GM21390 (cell line): ENCODE measurements around the gene CUL9.
A peak's percentile ranks its signal among the peaks of the same experiment; 100 is the strongest.

ENCODE experiments used
- ATAC-seq: cut with Tn5 transposase; IDR thresholded peaks from one replicate; pipeline ENCODE4 v1.9.1; 2021; ENCODE audit not compliant: unreplicated experiment

CUL9 gene

DNA sequence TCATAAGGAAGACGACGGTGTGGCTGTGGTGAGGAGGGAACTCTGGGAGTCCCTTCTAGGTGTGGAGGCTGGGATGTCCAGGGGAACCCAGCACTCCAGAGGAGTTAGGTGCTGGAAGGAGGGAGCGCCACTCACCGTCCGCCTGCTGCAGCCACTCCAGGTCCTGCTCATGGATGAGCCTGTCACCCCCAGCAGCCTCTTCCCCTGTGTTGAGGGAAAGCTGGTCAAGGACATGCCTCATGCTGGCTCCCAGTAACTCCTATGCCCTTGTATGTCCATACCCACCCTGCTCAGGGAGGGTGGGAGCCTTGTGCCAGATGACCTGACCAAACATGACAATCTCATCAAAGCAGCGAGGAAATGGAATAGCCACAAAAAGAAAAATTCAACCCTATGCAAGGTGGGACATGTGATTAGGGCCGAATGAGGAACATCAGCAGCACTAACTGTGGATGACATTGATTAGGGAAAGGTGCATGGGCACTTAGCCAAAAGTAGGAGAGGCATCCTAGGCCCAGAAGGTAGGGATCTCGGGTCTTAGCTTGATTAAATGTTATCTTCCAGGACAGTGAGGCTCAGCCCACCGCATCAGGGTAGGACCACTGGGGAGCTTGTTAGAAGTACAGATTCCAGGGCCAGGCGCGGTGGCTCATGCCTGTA is 44.3 kb downstream of the CUL9 start:
- ATAC-seq, result no peak

DNA sequence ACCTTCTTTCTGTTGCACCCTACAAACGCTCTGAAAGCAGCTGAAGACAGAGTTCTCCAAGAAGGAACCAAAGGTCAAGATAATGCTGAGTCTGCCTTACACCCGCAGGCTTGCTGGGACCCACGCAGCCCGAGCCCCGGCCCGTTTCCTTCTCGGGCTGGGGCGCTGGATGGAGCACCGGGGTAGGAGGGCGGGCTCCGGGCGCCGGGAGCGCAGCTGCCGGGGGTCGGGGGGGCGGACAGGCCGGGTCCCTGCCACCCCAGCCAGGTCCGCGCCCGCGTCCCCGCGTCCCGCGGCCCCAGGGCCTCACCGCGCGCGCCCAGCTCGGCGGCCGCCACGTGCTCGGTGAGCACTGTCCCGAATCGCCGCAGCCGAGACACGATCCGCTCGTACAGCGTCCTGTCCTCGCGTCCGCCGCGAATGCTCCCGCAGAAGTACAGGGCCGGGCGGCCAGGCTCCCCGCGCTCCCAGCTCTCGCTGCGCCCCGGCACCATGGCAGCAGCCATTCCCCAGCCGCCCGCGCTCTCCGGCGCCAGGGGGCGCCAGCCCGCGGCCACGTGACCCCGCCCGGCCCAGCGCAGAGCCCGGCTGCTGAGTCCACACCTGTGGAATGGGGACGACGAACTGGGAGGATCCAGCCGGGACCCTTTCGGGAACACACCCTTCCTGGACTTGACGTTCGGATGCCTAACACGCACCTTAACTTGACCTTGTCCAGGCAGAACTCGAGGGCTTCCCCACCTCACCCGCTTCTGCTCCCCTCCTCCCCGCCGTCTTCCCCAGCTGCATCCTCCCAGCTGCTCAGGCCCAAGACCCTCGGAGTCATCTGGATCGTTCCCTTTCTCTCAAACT is 47.2 kb downstream of the CUL9 start, which contains the start of gene DNPH1:
Gene DNPH1, minus strand, starts transcription at position 531 of the 852 bp plus-strand sequence. Its CDS starts 25 bp downstream, at position 506.
- peak; percentile 86 for ATAC-seq

DNA sequence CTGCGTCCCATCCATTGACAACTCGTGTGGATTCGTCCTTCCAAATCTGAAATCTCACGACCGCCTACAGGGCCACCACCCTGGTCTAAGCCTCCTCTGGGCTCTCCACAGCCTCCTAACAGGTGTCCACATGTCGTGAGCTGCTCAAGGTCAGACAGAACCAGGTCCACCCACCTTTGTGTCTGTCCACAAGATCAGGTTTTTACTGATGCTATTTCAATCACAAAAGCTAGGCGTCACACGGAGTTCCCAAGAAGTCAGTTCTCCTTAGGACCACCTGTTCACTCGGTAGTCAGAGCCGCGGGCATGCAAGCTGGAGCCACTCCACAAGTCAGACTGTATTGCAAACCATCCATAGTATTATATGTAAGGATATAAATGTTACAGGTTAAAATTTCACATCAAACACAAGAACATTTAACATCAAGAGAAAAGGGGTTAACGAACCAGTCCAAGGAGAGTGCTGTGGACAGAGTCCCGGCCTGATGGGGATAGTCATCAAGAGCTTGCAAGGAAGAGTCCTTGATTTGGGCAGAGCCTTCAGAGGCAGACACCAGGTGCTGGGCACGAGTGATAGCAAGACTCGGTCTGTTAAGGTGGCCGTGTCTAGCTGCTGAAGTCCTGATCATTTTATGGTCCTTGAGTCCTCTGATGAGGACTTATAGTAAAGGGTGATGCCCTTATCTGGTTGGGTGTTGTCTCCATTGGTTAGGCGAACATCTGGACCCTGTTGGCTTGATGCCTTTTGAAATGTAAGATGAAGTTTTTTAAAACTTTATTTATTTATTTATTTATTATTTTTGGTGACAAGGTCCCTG is 48.0 kb downstream of the CUL9 start:
- no peak for ATAC-seq

DNA sequence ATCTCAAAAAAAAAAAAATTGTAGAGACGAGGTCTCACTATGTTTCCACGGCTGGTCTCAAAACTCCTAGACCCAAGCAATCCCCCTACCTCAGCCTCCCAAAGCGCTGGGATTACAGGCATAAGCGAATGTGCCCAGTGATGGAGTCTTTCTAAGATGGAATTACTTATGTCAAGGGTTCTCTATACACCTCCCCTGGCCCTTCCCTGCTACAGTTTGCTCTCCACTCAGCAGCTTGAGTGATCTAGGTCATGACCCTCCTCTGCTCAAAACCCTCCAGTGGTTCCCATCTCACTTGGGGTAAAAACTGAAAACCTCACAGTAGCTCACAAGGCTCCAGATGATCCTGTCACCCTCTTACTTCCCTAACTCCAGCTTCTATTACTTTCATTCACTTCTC is 49.1 kb downstream of the CUL9 start:
- no peak for ATAC-seq

DNA sequence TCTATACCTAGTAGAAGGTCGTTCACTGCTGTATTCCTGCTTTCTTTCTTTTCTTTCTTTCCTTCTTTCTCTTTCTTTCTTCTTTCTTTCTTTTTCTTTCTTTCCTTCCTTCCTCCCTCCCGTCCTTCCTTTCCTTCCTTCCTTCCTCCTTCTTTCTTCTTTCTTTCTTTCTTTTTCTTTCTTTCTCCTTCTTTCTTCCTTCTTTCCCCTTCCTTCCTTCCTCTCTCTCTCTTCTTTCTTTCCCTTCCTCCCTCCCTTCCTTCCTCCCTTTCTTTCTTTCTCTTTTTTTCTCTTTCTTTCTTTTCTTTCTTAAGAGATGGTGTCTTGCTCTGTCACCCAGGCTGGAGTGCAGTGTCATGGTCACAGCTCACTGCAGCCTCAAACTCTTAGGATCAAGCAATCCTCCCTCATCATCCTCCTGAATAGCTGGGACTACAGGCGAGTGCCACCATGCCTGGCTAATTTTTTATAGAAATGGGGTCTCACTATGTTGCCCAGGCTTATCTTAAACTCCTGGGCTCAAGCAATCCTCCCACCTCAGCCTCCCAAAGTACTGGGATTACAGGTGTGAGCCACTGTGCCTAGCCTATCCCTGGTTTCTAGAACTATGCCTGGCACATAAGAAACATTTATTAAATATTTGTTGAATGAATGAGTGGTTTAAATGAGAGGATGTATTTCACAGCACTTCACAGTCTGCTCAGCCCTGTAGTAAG is 49.9 kb downstream of the CUL9 start:
- ATAC-seq, result no peak

DNA sequence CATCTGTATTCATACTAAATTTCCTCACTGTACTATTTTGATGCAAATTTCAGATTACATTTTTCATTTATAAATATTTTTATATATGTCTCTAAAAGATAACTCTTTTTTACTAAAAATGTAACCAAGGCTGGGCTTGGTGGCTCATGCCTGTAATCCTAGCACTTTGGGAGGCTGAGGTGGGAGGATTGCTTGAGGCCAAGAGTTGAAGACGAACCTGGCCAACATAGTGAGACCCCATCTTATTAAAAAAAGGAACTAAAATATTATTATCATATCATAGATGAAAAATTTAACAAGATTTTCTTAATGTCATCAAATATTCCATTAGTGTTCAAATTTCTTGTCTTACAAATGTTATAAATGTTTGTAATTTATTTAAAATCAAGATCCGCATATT is 53.8 kb downstream of the CUL9 start:
- no peak for ATAC-seq

DNA sequence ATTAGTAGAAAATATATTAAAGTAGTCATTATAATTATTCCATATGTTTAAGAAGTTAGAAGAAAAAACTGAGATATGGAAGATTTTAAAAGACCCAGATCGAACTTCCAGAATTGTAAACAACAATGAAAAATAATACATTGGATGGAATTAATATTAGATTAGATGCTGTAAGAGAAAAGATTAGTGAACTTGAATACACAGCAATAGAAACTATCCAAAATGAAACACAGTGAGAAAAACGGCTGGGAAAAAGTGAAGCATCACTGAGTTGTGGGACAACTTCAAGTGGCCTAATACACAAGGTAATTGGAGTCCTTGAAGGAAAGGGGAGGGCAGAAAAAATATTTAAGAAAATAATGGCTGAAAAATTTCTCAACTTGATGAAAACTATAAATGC is 57.1 kb downstream of the CUL9 start:
- no peak for ATAC-seq

DNA sequence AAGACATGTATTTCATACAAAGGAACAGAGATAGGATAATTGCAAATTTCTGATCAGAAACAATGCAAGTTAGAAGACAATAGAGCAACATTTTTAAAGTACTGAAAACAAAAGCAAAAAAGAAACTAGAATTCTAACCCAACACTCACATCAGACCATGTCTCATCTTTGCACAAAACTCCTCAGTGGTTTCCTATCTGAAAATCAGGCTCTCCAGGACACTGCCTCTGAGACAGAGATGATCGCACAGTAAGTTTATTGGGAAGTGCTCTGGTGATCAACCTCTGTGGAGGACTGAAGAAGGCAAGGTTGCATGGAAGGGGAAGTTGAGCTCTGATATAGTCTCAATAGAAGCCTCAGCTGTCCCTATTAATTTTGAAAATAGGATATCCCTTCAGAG is 59.0 kb downstream of the CUL9 start:
- no peak for ATAC-seq

DNA sequence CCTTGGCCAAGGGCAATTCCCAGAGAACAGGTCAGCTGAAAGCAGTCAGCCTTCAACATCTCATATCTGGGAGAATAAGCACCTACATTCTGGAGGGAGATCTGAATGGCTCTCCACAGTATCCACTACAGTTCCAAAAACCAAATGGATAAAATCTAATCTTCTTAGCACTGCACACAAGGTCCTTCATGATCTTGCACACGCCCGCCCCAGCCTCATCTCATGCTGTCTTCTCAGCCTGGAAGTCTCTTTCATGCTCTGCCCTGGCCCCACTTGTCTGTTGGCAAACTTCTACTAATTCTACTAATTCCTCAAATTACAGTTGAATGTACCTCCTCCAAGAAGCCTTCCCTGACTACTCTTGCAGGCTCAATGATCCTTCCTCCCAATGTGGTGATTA is 59.5 kb downstream of the CUL9 start:
- ATAC-seq, result no peak

DNA sequence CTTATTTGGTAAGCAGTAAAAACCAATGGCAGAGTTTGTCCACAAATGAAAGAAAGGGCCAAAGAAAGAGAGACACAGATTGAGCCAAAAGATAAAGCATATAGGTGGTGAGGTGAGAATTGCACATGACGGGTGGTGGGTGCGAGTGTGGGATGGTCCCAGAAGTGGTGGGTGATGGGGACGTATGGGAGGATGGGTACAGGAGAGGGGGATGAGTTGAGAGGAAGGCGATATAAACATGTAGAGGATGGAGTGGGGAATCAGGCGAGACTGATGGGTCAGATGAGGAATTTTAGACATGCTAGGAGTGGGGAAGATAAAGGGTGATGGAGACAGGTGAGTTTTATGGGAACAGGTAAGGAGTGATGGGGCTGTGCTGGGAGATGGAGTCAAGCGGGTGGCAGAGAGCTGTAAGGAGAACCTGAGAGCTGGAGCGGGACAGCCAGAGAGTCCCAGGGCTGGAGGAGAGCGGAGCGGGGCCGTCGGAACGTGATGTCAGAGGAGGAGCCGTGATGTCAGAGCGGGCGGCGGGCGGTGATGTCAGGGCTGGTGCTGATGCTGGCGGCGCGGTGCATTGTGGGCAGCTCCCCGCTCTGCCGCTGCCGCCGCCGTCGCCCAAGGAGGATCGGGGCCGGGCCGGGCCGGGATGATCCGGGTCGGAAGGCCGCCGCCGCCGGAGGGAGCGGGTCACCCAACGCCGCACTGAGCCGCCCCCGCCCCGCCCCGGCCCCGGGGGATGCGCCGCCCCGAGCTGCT is 61.1 kb downstream of the CUL9 start, which contains the start of gene TTBK1:
Gene TTBK1, plus strand, starts transcription at position 574 of the 756 bp plus-strand sequence. CDS start 3,180 bp downstream, outside the sequence.
- no peak for ATAC-seq

DNA sequence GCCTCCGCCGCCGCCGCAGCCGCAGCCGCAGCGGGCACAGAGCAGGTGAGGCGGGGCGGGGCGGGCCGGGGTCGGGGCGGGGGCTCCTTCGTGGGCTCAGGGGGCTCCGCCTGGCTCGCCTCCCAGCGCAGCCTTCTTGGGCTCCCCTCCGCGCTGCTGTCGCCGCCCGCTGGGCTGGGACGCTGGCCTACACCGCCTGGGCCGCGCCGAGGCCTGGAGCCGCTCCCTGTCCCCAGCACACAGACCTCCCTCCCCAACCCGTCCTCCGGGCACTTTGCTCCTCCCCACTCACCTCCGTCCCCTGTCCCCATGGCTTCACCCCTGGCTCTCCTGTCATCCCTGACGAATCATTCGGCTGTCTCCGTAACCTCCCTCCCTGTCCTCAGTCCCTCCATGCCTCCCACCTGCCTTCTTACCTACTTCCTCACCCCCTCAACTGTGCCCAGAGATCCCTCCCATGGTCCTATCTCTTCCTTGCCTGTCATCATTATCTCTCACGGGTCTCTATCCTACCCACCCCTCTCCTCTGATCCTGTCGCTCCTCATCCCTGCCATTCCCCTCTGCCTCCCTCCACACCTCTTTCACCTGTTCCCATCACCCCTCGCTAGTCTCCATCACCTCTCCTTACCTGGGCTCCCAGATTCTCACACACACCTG is 61.8 kb downstream of the CUL9 start:
- no peak for ATAC-seq

DNA sequence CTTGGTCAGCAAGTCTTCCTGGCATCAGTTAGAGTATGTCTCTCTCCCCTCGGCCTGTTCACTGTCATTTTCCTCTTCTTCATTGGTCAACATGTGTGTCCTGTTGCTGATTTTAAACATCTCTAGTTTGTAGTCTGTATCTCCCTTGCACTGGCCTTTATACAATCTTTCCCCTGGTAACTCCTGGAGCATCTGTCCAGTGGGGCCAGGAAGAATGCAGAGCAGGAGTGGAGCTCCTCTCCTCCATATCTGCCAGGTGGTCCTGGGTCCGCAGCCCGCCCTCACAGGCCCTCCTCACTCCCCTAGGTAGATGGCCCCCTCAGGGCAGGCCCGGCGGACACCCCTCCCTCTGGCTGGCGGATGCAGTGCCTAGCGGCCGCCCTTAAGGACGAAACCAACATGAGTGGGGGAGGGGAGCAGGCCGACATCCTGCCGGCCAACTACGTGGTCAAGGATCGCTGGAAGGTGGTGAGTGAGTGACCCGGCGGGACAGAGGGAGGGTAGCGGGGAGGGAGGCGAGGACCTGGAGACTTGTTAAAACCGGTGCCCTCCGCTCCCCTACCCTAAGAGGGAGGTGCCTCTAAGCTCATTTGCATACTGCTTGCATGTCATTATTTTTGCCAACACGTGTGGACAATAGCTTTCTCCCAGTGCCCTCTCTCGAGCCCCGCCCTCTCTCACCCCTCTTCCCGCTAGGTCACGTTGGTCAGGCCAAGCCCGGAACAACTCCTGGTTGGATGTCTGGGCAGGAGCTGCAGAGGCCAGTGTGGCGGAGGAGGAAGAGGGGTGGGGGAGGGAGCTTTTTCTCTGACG is 64.5 kb downstream of the CUL9 start:
- ATAC-seq, result peak; percentile 24

DNA sequence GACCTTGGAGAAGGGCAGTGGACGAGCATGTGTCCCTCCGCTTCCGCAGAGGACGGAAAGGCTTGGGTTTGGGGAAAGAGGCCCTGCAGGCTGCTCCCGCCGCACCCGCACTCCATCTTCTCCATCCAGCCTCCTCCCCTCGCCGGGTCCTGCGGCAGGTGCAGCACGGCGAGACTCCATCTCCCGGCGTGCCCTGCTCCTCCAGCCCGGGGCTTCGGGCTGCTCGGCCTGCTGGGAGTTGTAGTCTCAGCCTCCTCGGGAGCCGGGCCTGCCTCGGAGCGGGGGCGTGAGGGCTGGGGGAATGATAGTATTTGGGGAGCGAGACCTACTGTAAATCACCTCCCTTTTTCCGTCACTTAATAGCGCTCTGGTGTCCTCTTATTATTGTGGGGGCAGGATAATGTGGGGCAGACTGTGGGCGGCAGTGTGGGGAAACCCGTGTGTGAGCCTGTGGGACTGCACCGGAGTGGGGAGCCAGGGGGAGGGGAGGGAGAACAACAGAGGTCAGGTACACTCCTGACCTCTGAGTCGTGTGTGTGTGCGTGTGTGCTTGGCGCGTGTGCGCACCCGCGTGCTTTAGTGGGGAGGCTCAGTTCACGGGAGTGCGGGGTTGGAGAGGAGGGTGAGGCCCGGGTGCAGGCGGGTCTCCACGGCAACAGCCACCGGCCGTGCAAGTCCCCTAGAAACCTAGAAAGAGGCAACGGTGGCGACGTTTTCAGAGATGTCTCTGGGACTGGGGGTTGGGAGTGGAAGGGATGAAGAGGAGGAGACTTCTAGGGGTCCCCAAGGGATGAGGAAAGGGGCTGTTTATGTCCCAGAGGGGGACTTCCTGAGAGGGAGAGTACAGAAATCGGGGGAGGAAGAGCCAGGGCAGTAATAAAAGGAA is 65.4 kb downstream of the CUL9 start:
- peak; percentile 87 for ATAC-seq

DNA sequence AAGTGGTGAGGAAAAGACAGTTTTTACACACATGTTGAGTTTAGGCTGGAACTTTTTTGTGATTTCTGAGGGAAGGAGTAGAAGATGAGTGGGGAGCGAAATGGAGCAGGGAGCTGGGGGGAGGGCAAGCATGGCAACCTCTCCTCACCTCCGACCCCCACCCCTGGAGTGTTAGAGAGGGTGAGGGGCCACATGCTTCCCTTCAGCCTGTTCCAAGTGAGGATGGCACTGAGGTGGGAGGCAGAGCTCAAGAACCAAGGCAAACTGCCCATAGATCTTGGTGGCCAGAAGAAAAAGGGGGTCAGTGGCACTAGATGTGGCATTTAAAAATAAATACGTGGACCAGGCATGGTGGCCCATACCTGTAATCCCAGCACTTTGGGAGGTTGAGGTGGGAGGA is 66.1 kb downstream of the CUL9 start:
- ATAC-seq, result no peak

DNA sequence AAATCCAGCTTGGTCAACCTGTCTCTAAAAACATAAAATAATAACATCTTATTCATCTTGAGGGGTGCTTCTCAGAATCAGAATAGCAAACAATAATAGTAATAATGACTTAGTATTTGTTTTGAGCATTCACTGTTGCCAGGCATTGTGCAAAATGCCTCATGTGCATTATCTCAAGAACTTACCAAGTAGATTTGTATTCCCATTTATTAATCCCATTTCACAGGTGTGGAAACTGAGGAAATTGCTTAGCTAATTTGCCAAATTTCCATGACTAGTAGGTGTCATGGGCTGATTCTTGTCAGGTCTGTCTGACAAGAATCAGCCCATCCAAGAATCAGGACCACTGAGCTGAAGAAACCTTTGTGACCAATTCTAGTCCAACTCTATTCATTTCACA is 66.8 kb downstream of the CUL9 start:
- ATAC-seq, result no peak

DNA sequence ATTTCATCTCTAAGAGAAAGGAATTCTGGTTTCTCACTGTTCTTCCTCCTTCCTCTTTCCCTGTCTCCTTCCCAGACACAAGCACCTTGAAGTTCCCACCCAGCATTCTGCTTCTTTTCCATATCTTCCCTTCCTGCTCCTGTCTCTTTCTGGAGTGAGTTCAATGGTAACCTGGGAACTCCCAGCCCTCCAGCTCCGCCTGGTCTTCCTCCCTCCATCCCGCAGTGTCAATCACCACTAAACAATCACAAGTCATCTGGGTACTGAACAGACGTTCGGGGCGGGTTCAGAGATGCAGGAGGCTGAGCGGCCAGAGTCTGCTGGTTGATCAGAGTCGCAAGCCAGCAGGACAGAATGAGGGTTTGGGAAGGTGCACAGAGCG is 69.0 kb downstream of the CUL9 start:
- ATAC-seq, result no peak

DNA sequence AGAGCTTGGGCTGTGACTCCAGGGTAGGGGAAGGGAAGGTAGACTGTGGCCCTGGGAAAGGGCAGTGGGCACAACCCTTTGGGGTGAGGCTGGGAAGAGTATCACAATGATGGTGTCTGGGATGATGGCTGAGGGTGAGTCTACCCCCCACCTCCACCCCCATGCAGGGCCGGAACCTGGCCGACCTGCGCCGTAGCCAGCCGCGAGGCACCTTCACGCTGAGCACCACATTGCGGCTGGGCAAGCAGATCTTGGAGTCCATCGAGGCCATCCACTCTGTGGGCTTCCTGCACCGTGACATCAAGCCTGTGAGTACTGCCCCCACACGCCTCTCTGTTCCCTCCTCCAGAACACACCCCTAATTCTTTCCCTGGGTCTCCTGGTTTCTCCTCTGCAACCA is 71.4 kb downstream of the CUL9 start:
- ATAC-seq, result no peak
